Ishikawa (cell line): ENCODE measurements around the gene PPM1F.

Source experiments
- CEBPB ChIP-seq: IDR thresholded peaks from 2 replicates; pipeline ENCODE4 v1.6.1; 2012
- CREB1 ChIP-seq: IDR thresholded peaks from 2 replicates; pipeline ENCODE4 v1.6.1; 2012; ENCODE audit warnings: low read depth
- EGR1 ChIP-seq: IDR thresholded peaks from 2 replicates; pipeline ENCODE4 v1.6.1; 2012
- EP300 ChIP-seq: IDR thresholded peaks from 2 replicates; pipeline ENCODE4 v1.6.1; 2012; ENCODE audit warnings: borderline replicate concordance
- FOXM1 ChIP-seq: IDR thresholded peaks from 2 replicates; pipeline ENCODE4 v1.6.1; 2012; ENCODE audit warnings: low read depth, borderline replicate concordance
- NFIC ChIP-seq: IDR thresholded peaks from 2 replicates; pipeline ENCODE4 v1.6.1; 2012
- RAD21 ChIP-seq: IDR thresholded peaks from 2 replicates; pipeline ENCODE4 v1.6.1; 2012; ENCODE audit warnings: low read depth
- TAF1 ChIP-seq: IDR thresholded peaks from 2 replicates; pipeline ENCODE4 v1.6.1; 2012; ENCODE audit warnings: low read depth, mild to moderate bottlenecking
- TCF12 ChIP-seq: IDR thresholded peaks from 2 replicates; pipeline ENCODE4 v1.6.1; 2012; ENCODE audit warnings: low read depth
- TEAD4 ChIP-seq: IDR thresholded peaks from 2 replicates; pipeline ENCODE4 v1.6.1; 2012
- YY1 ChIP-seq: IDR thresholded peaks from 2 replicates; pipeline ENCODE4 v1.6.1; 2012; ENCODE audit warnings: low read depth
- ZBTB7A ChIP-seq: IDR thresholded peaks from 2 replicates; pipeline ENCODE4 v1.6.1; 2012; ENCODE audit warnings: low read depth
- TF ChIP-seq, protein P1 (sequence below): IDR thresholded peaks from 2 replicates; pipeline ENCODE4 v1.6.1; 2012
- TF ChIP-seq, protein P2 (sequence below): IDR thresholded peaks from 2 replicates; pipeline ENCODE4 v1.6.1; 2012
- TF ChIP-seq, protein P3 (sequence below): IDR thresholded peaks from 2 replicates; pipeline ENCODE4 v1.6.1; 2012; ENCODE audit warnings: low read depth, mild to moderate bottlenecking

The PPM1F gene

DNA sequence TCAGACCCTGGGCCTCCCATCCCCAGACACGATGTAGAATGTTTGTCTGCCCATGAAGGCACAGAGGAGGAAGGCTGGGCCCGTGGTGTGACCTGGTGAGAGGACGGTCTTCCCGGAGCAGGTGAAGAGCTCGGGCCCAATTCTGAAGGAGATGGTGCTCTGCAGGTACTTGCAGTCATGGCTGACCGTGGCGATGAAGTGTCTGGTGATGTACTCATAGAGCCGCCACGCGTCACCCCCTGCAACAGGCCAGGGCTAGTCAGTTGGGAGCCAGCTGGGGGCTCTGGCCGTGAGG is 10.0 kb upstream of the PPM1F start:
- TF ChIP-seq TAF1 = no peak

DNA sequence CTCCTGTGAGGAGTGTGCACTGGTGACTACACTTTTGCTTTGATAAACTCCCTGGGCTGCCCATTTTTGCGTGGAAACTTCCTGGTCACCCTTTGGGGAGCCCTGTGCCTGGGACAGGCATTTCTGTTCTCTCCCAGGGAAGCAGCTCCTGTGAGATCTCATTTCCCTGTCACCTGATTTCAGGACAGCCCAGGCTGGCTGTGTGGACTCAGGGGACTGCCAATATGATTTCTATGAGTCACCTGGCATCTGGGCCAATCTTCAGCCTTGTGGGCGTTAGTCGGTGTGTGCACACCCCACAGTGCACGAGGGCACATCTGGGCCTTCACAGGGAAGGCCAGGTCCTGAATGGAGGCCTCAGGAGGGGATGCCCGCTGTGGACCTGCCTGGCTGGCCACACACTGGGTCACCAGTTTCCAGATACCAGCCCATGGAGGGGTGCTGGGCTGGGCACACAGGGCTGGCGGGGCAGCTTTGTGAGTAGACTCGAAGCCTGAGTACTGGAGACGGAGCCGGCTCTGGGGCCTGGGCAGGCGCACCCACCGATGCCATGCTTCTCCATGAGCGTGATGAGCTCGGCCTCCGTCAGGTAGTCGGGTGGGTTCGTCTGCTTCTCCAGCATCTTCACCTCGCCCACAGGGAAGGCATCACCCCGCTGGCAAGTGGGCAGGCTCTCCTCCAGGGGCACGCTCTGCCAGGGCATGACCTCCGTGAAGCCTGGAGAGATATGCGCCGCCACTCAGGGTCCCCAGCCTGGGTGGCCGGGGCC is 9.4 kb upstream of the PPM1F start:
- TF ChIP-seq, protein P1, sequence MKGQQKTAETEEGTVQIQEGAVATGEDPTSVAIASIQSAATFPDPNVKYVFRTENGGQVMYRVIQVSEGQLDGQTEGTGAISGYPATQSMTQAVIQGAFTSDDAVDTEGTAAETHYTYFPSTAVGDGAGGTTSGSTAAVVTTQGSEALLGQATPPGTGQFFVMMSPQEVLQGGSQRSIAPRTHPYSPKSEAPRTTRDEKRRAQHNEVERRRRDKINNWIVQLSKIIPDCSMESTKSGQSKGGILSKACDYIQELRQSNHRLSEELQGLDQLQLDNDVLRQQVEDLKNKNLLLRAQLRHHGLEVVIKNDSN = 0 out of 2 replicates have a peak, but pooled peaks have one; percentile 24
- TF ChIP-seq RAD21 = no peak

DNA sequence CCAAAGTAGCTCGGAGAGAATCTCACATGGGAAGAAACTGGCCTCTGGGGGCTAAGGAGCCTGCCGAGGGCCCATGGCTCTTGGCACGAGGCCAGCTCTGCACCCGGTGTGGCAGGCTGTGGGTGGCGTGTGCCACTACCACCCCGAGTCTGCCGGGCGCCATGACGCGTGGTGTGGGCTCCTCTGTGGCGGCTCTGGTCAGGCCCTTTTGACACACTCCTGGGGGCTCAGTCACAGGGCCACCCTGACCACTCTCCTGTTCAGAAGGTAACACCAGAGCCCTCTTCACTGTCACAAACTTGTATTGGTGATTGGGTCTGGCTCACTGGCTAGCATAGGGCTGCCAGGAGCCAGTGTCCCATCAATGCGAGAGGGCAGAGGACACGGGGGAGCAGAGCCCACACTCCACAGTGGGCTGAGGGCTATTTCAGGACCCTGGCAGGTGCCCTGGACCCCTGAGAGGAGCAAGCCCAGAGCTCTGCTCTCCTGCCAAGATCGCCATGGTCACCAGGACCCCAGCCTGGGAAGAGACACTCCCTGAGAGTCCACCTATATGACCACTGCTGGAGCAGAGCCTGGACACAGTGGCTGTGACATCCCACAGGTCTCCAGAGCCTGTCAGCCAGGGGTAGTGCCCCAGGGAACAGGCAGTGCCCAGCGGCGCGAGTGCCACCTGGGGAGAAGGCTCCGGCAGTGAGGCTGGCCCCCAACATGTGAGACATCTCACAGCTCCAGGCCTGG is 8.6 kb upstream of the PPM1F start:
- TF ChIP-seq, protein P2, sequence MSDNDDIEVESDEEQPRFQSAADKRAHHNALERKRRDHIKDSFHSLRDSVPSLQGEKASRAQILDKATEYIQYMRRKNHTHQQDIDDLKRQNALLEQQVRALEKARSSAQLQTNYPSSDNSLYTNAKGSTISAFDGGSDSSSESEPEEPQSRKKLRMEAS = no peak
- 0 out of 2 replicates have a peak, but pooled peaks have one; percentile 13 for TF ChIP-seq NFIC

DNA sequence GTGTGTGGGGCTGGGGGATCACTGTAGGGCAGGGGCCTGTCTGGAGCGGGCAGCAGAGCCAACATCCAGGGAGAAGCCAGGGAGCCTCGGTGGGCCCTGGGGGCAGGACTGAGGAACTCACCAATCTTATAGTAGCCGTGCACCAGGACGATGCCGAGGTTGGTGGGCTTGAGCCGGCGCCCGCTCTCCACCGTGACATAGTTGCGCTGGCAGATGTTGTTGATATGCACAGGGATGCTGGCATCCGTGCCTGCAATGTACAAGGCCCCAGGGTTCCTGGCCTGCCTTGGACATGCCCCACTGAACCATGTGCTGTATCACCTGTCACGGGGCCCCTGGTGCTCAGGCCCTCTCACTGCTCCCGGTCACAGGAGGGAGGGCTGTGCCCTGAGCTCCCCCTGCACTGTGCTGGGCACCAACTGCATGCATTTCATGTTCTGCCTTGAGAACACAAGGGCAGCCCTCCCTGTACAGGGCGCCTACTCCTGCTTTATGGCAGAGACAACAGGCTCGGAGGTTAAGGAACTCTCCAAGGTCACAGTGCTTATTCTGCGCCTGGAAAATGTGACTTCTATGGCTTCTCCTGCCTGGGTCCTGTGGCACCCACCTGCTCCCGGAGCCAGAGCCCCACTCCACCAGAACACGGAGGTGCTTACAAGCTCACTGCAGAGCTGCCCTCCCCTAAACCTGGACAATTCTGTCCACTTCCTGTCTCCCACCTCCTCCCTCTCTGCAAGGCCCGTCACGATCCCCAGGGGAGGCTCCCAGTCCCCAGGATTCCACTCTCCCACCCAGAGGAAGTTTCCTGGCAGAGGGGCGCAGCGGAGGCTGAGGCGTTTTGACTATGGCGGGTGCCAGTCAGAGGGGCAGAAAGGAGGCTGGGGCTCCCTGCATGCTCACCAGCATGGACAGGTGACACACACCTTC is 7.8 kb upstream of the PPM1F start:
- TF ChIP-seq, protein P2 = no peak
- no peak for TF ChIP-seq NFIC
- no peak for TF ChIP-seq EGR1
- TF ChIP-seq EP300 = no peak
- no peak for TF ChIP-seq YY1
- TF ChIP-seq FOXM1 = no peak
- no peak for TF ChIP-seq CEBPB
- TF ChIP-seq TAF1 = no peak
- TF ChIP-seq, protein P3, sequence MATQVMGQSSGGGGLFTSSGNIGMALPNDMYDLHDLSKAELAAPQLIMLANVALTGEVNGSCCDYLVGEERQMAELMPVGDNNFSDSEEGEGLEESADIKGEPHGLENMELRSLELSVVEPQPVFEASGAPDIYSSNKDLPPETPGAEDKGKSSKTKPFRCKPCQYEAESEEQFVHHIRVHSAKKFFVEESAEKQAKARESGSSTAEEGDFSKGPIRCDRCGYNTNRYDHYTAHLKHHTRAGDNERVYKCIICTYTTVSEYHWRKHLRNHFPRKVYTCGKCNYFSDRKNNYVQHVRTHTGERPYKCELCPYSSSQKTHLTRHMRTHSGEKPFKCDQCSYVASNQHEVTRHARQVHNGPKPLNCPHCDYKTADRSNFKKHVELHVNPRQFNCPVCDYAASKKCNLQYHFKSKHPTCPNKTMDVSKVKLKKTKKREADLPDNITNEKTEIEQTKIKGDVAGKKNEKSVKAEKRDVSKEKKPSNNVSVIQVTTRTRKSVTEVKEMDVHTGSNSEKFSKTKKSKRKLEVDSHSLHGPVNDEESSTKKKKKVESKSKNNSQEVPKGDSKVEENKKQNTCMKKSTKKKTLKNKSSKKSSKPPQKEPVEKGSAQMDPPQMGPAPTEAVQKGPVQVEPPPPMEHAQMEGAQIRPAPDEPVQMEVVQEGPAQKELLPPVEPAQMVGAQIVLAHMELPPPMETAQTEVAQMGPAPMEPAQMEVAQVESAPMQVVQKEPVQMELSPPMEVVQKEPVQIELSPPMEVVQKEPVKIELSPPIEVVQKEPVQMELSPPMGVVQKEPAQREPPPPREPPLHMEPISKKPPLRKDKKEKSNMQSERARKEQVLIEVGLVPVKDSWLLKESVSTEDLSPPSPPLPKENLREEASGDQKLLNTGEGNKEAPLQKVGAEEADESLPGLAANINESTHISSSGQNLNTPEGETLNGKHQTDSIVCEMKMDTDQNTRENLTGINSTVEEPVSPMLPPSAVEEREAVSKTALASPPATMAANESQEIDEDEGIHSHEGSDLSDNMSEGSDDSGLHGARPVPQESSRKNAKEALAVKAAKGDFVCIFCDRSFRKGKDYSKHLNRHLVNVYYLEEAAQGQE = no peak
- no peak for TF ChIP-seq ZBTB7A
- TF ChIP-seq, protein P1 = no peak
- TF ChIP-seq RAD21 = no peak
- TF ChIP-seq TEAD4 = no peak
- TF ChIP-seq TCF12 = no peak
- TF ChIP-seq CREB1 = no peak

DNA sequence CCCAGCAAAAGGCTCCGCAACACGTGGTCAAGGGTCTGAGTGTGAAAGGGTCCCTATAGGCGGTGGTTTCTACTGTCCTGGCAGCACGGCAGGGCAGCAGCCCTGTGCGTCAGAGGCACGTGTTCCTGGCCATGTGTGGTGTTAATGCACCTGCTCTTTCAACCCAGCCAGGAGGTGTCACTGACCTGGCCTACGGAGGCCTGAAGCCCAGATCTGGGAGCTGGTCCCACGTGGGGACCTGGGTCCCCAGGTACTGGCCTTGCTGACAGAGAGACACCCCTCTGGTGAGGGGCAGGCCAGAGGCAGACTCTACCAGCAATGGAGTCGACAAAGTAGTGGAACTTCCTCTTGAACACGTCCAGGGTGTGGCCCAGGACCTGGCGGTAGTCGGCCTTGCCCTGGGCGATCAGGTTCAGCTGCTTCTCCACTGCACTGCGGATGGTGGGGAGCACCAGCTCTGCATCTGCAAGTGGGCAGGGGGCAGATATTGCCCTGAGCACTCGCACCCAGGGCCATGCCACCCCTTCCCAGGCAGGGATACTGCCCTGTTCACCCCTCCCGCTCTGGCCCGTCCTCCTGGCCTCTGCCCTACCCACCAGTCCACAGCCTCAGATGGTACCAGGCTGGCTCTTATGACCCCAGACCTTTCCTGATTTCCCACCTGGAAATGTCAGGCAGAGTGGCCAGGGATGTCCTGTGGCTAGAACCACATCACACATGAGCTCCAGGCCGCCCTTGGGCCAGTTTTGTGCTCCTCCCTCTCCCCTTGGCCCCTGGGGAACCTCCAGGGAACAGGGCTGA is 6.8 kb upstream of the PPM1F start:
- TF ChIP-seq, protein P2 = no peak
- TF ChIP-seq TEAD4 (no peak), EP300 (no peak), RAD21 (no peak), TCF12 (no peak), ZBTB7A (no peak), YY1 (no peak), FOXM1 (no peak), EGR1 (no peak), CEBPB (no peak), NFIC (no peak)
- TF ChIP-seq, protein P3 = no peak
- TF ChIP-seq, protein P1 = no peak
